Ramos (cell line): ENCODE results near the gene MBNL1.

Experiments used
- in situ Hi-C: fragments of 300-500 bp; cut with MboI; formaldehyde crosslinking; loops from one replicate; pipeline ENCODE4 v1.14.3; 2022; ENCODE audit warnings: low sequenced_read_pairs; ENCODE audit not compliant: unreplicated experiment

Gene MBNL1

DNA sequence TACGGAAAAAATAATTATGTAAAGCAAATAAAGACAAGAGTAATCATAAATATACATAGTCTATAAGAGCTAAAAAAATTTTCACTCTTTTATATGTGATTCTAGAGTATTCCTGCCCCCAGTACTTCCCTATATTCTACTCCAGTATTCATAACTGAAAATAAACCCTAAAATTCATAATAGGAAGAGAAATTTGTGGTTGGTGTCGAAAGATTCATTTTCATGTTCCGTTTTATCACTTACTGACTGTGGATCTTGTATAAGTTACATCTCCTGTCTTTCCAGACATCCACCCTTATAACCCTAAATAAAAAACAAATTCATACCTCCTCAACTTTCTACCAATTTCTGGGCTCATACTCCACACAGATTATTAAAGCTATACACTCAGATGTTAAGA is 16.0 kb upstream of the MBNL1 start:
- in situ Hi-C loops = no loop called here

DNA sequence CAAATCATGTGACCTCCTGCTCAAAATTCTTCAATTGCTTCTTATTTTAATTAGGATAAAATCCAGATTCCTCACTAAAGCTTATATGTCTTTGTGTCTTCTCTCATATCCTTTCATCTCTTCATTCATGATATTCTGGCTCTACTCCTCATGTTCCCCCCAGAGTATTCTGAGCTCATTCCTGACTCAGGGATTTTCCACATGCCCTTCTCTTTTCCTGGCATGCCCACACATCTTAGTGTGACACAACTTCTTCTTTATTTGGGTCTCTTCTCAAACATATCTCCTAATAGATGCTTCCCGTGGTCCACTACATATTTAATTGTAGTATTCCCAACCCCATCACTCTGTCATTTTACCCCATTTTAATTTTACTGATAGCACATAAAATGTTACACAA is 15.2 kb upstream of the MBNL1 start:
- in situ Hi-C loops = no loop called here

DNA sequence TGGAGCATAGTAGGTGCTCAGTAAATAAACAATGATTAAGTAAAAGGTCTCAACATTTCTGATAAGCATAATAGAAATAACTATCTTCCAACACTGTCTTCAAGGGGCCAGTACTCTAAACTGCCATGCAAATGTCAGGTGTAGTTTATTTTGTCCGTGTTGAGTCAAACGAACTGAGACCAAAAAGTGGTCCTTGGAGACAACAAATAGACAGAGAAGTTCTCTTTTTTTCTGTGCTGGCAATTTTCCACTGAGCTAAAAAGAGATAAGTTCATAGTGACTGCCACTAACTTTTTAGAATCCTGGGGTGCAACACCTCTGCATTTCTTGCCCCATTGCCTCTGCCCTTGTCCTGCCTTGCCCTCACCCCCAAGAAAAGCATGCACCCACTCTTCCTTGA is 14.7 kb upstream of the MBNL1 start:
- in situ Hi-C loops = no loop called here

DNA sequence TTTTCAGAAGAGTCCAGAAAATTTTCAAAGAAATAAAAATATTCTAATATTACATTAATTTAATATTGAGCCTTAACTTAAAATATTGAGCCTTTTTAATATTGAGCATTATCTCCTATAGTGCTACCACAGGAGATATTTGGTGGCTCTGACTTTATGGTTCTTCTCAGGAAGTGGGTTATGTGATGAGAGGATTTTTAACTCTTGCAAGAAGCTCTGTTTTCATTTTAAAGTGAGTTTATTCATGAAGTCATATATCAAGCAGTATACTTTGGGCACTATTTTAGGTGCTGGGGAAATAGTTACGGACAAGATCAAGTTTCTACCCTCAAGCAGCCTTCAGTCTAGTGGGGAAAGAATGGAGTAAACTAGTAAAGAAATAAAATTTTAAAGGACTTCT is 13.4 kb upstream of the MBNL1 start:
- in situ Hi-C loops = no loop called here

DNA sequence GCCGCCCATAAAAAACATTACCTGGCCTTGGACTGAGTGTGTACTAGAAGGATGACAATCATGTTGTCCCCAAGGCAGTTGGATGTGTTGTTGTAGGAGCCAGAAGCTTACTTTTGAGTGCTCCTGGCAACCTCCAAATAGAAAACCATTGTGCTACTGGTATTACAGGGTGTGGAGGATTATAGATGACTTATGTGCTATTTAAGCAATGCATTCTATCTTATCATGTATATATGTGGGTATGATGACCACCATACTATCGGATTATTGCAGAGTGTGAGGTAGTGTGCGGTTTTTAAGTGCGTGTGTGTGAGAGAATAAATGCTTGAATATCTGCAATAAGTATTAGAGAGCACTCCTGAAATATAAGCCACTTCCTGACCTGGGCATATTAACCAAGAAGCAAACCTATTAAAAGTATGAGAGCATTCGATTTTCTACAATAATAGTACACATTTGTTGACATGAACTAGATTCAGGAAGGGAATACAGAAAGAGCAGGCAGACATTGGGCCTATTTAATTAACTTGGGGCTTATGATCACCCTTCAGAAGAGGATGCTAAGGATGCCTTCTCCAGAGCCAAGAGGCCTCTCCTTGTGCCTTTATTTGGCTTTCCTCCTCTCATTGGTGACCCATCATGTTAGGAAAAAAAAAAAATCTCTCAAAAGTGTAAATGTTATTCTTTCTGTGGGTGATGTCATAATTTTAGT is 11.7 kb upstream of the MBNL1 start:
- in situ Hi-C loops = no loop called here

DNA sequence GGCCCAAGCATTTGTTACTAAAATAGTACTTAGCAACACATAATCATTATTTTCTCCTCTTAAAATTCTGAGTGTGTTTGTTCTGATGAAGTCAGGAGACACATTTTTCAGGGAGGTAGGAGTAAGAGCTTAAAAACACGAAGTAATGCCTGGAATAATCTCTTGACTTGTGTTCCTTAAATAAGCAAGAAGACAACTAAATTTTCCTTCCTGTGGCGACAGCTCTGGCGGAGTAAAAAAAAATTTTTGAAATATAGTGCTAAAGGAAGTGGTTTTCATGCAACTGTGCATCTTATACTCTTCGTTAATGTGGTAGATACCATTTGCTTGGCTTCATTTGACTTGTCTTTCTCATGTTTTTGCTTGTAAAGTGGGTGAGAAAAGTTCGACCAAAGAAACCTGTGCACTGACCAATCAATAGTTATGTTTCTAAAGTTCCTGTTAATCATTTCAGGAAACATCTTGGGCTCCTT is 11.1 kb upstream of the MBNL1 start:
- in situ Hi-C loops = no loop called here

DNA sequence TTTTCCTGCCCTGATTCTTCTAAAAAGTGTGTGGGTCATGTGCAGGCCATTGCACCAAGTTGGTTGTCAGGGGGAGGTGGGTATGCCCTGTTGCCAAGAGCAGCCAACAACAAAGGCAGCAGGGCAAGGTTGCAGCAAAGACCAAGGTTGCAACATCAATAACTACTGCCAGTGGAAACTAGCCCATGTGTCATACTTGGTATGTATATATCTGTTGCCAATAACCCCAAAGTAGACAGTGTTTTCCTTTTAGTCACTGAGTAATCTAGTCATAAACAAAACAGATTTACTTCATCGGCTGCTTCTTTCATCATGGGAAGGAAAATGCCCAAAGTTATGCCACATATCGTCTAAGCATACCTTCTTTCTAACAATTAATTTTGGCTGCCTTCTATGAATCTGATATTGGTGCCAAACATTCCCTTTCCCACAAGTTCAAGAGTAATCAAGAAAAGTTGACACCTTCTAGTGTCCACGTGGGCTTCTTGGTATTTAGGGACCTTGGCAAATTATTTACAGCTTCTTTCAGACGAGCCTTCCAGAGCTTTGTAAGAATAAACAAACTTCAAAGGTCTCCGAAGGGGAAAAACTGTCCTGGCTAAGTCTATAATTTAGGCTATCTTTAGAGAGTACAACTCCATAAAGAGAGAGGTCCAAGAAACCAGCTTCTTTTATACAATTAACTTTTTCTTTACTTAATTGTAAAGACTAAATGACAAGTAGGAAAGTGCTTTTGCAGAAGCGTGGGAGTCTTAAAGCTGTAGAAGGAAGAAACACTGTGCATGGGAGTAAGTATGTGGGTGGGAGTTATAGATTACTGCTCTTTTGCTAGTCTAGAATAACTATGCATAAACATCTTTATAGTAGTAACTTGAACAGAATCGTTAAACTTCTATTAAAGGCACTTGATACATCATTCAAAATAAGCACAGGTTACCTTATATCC is 10.0 kb upstream of the MBNL1 start:
- in situ Hi-C loops = no loop called here

DNA sequence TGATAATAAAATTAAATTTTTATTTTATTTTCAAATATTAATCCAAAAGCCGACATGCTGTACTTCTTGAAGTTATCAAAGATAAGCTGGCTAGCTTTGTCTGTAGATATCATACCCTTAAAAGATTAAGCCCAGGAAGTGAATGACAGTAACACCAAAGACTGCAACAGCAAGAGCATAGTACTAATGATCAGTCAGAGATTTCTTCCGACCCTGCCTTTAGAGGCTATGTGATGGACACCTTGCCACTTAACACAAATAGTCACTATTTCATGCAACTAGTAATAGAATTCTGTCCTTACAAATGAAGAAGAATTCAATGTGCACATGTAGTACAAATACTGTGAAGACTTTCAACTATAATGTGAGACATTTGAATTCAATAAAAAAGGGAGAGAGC is 9.3 kb upstream of the MBNL1 start:
- in situ Hi-C loops = no loop called here

DNA sequence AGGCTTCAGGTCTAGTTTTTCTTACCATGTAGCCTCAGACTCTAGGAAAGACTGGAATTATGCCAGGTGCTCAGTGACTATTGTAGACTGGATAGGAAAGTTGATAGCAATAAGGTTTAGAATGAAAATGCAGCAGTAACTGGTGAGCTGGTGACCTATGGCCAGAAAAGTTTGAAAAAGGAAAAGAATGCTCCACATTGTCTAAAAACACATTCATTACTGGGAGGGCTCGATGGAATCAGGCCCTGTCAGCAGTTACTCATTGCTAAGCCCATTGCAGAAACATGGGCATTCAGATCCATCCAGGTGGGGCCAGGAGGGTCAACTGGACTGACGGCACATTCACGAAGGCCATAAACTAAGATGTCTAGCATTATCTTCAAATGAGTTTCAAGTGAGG is 8.7 kb upstream of the MBNL1 start:
- in situ Hi-C loops = no loop called here

DNA sequence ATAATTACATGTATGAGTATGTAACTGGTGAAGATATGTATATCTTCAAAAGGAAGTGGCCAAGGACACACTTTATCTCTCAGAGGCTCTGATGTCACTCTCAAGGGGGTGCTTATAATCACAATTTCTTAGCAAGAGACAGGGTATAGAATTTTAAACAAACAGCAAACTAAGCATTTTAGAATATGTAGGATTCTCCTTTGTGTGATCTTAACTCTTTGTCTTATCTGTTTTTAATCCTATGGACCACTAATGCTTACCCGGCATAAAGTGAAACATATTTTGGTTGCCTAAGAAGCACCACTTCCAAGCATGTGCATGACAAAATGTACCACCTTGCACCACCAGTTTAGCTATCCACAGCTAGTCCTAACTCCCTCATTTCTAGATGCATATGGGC is 8.2 kb upstream of the MBNL1 start:
- in situ Hi-C loops = no loop called here

DNA sequence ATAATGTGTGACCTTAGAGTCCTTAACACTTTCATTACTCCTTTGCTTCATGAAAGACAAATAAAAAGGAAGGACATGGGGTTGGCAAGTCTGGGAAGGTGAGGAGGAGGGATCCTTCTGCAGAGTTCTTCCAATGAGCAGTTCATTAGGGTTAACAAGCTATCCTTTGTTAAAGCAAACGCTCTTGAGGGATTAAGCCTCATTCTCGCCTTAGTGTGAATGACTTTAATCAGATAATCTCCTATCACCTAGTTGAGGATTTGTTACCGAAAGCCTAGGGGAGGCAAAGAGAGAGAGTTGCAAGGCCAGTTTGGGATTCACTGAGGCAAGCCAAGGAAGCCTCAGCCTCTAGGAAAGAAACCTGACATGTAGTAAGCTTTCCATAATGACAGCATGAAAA is 7.4 kb upstream of the MBNL1 start:
- in situ Hi-C loops = no loop called here

DNA sequence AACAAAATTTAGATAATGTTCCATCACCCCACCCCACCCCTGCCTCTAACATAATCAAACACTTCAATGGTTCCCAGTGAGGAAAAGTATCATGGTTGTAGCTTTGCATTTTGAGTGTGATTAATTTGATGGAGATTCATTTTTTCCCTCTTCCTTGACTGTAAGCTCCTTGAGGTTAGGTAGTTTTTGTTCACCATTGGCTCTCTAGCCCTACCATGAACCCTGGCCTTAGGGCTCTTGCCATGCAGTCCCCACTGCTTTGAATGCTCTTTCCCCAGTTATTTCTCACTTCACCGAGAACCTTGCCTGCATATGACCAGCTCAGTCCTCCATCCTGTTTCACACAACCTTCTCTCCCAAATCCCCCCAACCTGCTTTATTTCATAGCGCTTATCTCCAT is 5.0 kb upstream of the MBNL1 start:
- in situ Hi-C loops = no loop called here

DNA sequence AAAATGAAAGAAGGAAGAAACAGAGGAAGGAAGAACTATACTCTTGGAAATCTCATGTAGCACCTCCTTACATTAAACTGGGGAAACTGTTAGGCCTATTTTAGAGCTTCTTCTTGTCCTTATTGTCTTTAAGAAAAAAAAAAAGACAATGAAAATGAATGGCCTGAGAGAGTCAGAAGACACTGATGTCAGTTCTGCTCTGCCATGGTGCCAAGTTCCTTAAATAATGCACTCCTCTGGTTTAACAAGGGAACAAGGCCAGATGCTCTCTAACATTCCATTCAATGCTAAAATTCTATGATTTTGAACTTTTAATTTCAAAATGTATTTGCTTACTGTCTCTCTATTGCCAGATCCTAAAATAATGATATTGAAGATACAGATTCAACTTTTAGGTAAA is 4.4 kb upstream of the MBNL1 start:
- in situ Hi-C loops = no loop called here

DNA sequence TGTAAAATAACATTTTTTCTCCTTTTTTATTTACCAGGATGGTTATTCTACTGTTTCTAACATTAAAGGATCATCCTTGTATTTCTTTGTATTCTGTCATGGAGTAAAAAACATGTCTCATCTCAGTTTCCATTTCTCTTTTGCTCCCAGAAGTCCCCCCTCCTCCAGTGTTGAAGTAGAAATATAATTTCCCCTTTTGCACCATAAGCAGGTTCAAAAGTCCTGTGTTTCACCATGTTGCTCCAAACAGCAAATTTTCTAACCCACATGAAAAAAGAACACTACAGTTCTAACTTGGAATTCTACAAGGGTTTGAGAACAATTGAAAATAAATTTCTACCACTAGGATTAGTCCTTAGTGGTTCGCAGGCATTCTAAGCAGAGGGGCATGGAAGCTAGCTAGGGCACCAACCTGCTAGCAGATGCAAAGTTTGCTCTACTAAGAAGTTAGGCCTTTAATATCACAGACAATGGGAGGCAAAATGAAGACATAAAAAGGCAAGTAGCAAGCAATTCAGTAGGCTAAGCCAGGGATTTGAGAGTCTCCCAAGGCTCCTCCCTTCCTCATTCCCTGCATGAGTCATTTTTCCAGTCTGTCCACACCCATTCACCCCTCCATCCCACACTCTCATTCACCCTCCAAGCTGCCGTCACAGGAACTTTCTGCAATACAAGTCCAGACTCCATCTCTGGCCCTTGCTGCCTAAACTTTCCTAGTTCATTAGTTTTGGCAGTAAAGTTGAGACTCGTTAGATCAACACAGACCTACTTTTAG is 2.3 kb upstream of the MBNL1 start:
- in situ Hi-C loops = no loop called here

DNA sequence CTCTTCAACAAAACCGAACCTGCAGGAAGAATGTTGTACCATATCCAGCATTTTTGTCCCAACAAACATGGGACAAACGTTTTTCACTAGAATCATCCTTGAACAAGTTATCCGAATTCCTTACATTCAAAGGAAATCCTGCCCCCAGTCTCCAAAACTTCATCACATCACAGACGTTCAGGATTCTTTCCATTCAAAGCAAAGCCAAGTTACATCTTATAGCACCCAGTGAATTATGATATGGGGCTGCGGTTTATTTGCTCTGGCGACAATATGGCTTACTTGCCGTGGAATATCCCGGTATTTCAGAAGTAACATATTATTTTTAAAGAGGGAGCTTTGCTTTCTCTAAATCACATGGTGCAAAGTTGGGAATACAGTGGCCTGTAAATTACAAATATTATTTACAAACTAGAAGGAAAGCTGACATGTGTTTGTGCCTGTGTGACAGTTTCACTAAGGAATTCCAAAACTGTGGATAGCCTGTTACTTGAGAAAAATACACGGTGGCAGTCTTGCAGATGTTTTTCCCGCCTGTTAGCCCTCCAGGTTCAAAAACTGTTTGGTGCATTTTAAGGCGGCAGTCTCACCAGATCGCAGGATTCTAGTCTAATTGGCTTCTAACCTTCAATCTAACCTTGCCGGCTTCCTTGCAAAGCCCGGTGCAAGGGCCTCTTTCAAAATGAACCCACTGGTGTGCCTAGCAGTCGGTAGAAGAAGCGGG is 736 bp upstream of the MBNL1 start:
- in situ Hi-C loops = no loop called here

DNA sequence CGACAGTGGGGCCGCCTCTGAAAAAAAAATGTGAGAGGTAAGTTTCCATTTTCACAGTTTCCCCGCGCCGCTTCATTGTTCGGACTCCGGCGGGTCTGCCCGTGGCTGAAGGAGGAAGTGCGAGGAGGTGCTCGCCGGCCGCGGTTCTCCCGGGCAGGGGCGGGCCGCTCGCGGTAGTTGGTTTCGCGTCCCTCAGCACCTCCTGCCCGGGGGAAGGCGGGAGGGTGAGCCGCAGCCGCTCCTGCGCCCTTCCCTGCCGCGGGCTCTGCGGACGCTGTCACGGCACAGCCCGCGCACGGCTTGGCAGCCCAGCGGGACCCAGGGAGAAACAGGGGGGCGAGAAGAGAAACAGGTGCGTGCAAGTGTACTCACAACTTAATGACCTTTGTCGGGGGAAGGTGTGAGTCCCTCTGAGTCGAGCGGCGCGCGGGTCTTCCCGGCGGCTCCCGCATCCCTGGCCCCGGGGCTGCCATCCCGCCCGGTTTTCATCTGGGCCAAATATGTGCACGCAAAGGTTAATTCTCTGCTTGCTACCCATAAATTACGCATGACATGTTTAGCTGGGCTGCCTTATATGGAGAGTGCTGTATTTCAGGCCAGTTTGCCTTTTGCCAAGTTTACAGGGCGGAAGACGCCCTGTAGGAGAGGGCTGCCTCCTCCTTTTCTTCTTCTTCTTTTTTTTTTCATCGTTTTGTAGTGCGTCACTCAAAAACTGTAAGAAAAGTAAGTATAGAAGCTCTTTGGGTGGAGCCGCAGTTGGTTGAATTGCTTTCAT is 514 bp downstream of the MBNL1 start:
- in situ Hi-C loops = no loop called here

DNA sequence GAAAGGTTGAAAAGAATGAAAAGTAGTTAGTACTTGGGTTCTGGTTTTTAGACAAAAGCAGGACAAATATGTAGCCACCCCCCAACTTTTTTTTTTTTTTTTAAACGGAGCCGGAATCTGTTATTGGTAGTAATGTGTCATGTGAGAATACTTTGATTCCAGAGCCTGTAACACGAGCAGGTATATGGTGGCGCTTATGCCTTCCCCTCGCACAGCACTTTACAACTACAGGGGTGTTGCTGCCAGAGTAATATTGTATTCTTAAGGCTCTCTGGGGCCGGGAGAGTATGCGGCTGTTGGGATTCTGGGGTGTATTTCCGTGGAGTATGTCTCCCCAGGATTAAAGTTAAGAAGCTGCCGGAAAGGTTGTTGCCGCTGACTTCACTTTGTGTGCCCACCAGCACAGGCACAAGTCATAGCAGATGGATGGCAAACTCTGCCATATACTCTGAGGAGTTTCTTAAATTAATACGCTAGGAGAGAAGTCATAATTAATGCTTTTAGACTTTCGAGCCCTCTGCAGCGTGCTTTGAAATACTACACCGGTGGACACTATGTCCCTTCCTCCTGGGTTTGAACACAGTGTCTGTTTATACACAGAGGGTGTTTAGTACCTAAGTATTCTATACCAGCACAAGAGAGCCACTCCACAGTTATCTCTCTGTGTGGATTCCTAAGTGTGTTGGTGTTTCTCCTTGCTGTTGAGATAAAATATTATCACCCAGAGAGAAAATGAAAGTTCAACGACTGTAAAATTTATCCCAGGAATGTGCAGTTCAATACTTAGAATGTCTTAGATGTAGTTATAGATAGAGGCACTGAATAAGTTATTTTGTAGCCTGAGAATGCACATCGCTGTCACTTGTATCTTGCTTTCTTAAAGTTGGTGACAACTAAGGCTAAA is 1.4 kb downstream of the MBNL1 start:
- in situ Hi-C loops = no loop called here

DNA sequence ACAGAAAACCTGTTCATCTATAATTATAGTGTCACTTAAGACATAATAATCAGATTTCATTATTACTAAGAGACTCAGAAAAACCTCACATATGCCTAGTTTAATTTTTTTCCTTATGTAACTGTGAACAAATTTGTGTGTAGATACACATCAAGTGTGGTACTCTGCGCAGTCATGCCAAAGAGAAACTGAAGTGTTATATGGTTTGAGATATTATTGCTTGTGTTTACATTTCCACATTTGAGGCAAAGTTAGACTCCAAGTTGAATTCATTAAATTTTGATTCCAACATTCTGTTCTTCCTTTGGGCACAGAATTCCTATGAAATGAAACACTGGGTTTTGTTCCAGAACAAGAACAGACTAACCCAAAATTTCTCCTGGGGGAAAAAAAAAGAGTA is 2.2 kb downstream of the MBNL1 start:
- in situ Hi-C loops = no loop called here
